K562 (cell line): ENCODE data around the gene RBM20. TPM values are rescaled to one million over a fixed set of nuclear protein-coding genes. Genes with fewer than 3 reads are reported as not detected.

Experiments
- CHD7 ChIP-seq: fragments of 200-600 bp; sonication (generic); IDR thresholded peaks from one replicate; pipeline ENCODE4 v1.6.1; 2012; ENCODE audit warnings: mild to moderate bottlenecking, low read depth, low read length, inconsistent platforms
- CSDE1 ChIP-seq, 2 experiments: fragments of 450-650 bp; IDR thresholded peaks; 2 replicates each; pipeline ENCODE4 v1.6.1; 2016; ENCODE audit warnings: mild to moderate bottlenecking in 1 of 2
- GTF2A2 ChIP-seq: IDR thresholded peaks from 2 replicates; pipeline ENCODE4 v1.6.1; 2016; ENCODE audit warnings: mild to moderate bottlenecking, missing genetic modification characterization, missing compliant biosample characterization
- ILF3 ChIP-seq: fragments of 450-650 bp; IDR thresholded peaks from 2 replicates; pipeline ENCODE4 v1.6.1; 2018; ENCODE audit warnings: antibody characterized with exemption, mild to moderate bottlenecking, moderate library complexity, borderline replicate concordance
- NEUROD1 ChIP-seq: fragments of 150-350 bp; IDR thresholded peaks from 2 replicates; pipeline ENCODE4 v1.6.1; 2014; ENCODE audit warnings: borderline replicate concordance, low read length, low read depth; ENCODE audit not compliant: partially characterized antibody
- NR1H2 ChIP-seq: sonication (generic); formaldehyde crosslinking; IDR thresholded peaks from 2 replicates; pipeline ENCODE4 v1.4.0; 2020; ENCODE audit warnings: mild to moderate bottlenecking, missing genetic modification reagents
- NR4A1 ChIP-seq, 2 experiments: fragments of 250-450 bp in 1 of 2; fragments of 450-650 bp in 1 of 2; sonication (Bioruptor Pico) in 1 of 2; IDR thresholded peaks; 2 replicates each; pipeline versions ENCODE4 v1.4.0 to v1.6.1; 2016 to 2020; ENCODE audit warnings: mild to moderate bottlenecking in 2 of 2, missing compliant biosample characterization in 1 of 2, missing genetic modification characterization in 1 of 2, moderate library complexity in 1 of 2
- POLR3A ChIP-seq: IDR thresholded peaks from 2 replicates; pipeline ENCODE4 v1.6.1; 2011; ENCODE audit warnings: borderline replicate concordance, mild to moderate bottlenecking, moderate library complexity; ENCODE audit not compliant: insufficient read length, insufficient read depth; ENCODE audit errors: extremely low read depth
- ZC3H11A ChIP-seq: IDR thresholded peaks from 2 replicates; pipeline ENCODE4 v1.6.1; 2012; ENCODE audit warnings: low read depth, low read length, improper control_type of control experiment
- ZC3H4 ChIP-seq: sonication (generic); formaldehyde crosslinking; IDR thresholded peaks from 2 replicates; pipeline ENCODE4 v1.9.0; 2021; ENCODE audit warnings: missing genetic modification reagents, borderline replicate concordance
- ZNF239 ChIP-seq: fragments of 250-450 bp; sonication (Bioruptor Pico); IDR thresholded peaks from 2 replicates; pipeline ENCODE4 v1.4.0; 2020; ENCODE audit warnings: mild to moderate bottlenecking
- ZNF668 ChIP-seq: fragments of 250-450 bp; sonication (Bioruptor Pico); IDR thresholded peaks from 2 replicates; pipeline ENCODE4 v1.8.0; 2022; ENCODE audit warnings: mild to moderate bottlenecking, inconsistent platforms
- ZNF699 ChIP-seq: fragments of 250-450 bp; sonication (Bioruptor Pico); IDR thresholded peaks from 2 replicates; pipeline ENCODE4 v1.8.0; 2021; ENCODE audit warnings: mild to moderate bottlenecking, moderate library complexity; ENCODE audit not compliant: insufficient replicate concordance
- ZNF780A ChIP-seq: fragments of 250-450 bp; sonication (Bioruptor Pico); IDR thresholded peaks from 2 replicates; pipeline ENCODE4 v1.5.0; 2021; ENCODE audit warnings: mild to moderate bottlenecking
- polyA plus RNA-seq, 8 experiments: library from polyadenylated mRNA; depleted of rRNA in 4 of 8; stranded (reverse) in 5 of 8; unstranded in 3 of 8; fragments of >200 nt; fragmentation: Nextera tagmentation in 2 of 8; fragmentation: Illumina TruSeq in 1 of 8; extraction: Ambion mirVana in 2 of 8; extraction: Trizol in 1 of 8; gene quantifications; 2 replicates each; pipeline versions ENCODE4 v1.2.1 to v1.2.3, GENCODE V29; 2011 to 2014; ENCODE audit warnings: inconsistent platforms in 1 of 8, missing spikeins in 1 of 8
- total RNA-seq, 7 experiments: library from RNA; depleted of rRNA in 6 of 7; stranded (reverse); fragments of >200 nt in 6 of 7; fragmentation: Illumina TruSeq in 2 of 7; extraction: Trizol in 2 of 7; gene quantifications; 2 replicates each; pipeline versions ENCODE4 v1.2.1 to v1.2.3, GENCODE V29; 2011 to 2021; ENCODE audit warnings: low replicate concordance in 1 of 7
- TF ChIP-seq, protein P1 (sequence below): fragments of 250-450 bp; sonication (Bioruptor Pico); IDR thresholded peaks from 2 replicates; pipeline ENCODE4 v1.8.0; 2022; ENCODE audit warnings: inconsistent platforms, mild to moderate bottlenecking, moderate library complexity, borderline replicate concordance

RBM20 gene
- total and polyA plus RNA-seq, 9 of the 15 experiments (the other 6 are each of a cell fraction or from before 2014, with no cell fraction given) = 0.63 to 5.7 (median 3.2) TPM

DNA sequence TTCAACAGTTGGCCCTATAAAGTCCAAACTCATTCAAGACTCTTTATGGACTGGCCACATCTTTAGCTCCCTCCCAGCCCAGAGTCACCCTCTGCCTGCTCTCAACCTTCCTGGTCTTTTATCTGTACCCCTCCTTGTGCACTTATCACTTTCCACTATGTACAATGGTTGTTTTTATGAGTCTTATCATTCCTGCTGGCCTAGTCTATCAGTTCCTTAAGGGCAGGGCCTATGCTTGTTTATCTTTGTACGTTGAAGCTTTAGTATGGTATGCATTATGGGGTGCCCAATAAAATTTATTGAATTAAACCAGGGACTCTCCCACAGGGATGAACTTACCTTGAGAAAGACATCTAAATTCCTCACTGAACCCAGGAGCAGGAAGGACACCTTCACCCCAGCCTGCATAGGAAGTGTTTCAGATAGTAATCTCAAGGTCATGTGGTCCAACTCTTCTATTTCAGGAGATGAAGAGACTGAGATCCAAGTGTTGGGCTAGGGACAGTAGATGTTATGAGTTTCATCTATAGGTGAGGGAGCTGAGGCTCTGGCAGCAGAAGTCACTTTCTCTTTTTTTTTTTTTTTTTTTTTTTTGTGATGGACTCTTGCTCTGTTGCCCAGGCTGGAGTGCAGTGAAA, 214.3 kb downstream of the RBM20 start (continued):
- no peak for TF ChIP-seq ZNF668
- TF ChIP-seq, protein P1, sequence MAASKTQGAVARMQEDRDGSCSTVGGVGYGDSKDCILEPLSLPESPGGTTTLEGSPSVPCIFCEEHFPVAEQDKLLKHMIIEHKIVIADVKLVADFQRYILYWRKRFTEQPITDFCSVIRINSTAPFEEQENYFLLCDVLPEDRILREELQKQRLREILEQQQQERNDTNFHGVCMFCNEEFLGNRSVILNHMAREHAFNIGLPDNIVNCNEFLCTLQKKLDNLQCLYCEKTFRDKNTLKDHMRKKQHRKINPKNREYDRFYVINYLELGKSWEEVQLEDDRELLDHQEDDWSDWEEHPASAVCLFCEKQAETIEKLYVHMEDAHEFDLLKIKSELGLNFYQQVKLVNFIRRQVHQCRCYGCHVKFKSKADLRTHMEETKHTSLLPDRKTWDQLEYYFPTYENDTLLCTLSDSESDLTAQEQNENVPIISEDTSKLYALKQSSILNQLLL (CRISPR knock-in tag) = no peak
- TF ChIP-seq ZNF780A = no peak
- no peak for TF ChIP-seq POLR3A
- TF ChIP-seq ZNF239 (CRISPR knock-in tag) = no peak
- TF ChIP-seq ZC3H11A = no peak
- TF ChIP-seq NR4A1 (CRISPR knock-in tag; IDR thresholded peaks at IDR 0.05) = no peak
- no peak for TF ChIP-seq NR4A1 (tag; IDR thresholded peaks at IDR 0.05)
- no peak for TF ChIP-seq NEUROD1
- no peak for TF ChIP-seq GTF2A2
- TF ChIP-seq NR1H2 = no peak
- no peak for TF ChIP-seq CHD7
- TF ChIP-seq ZNF699 = no peak
- TF ChIP-seq ILF3 = no peak
- no peak for TF ChIP-seq ZC3H4 (CRISPR knock-in tag)
- no peak for TF ChIP-seq CSDE1 (IDR thresholded peaks at IDR 0.05)
